HepG2 (cell line): Measurements from ENCODE around the gene RAMP3. TPM values are rescaled to one million over a fixed set of nuclear protein-coding genes. Genes with fewer than 3 reads are reported as not detected.

Source experiments
- EP300 ChIP-seq, 3 experiments: sonication (generic) in 1 of 3; formaldehyde crosslinking in 1 of 3; IDR thresholded peaks; 2 replicates each; pipeline versions ENCODE4 v1.5.1 to v1.6.1; 2011 to 2020; ENCODE audit warnings: low read depth in 2 of 3, low read length in 2 of 3, borderline replicate concordance in 1 of 3, improper control_type of control experiment in 1 of 3, mild to moderate bottlenecking in 1 of 3, missing genetic modification reagents in 1 of 3, moderate library complexity in 1 of 3
- ESRRA ChIP-seq: sonication (generic); formaldehyde crosslinking; IDR thresholded peaks from 2 replicates; pipeline ENCODE4 v1.5.1; 2020; ENCODE audit warnings: mild to moderate bottlenecking, low read depth, missing genetic modification reagents
- FOSL2 ChIP-seq: sonication (generic); formaldehyde crosslinking; IDR thresholded peaks from 2 replicates; pipeline ENCODE4 v1.4.0; 2020; ENCODE audit warnings: missing genetic modification reagents
- FOXO1 ChIP-seq: sonication (generic); formaldehyde crosslinking; IDR thresholded peaks from 2 replicates; pipeline ENCODE4 v1.4.0; 2020; ENCODE audit warnings: missing genetic modification reagents
- KDM4B ChIP-seq: sonication (generic); formaldehyde crosslinking; IDR thresholded peaks from 2 replicates; pipeline ENCODE4 v1.4.0; 2020; ENCODE audit warnings: missing genetic modification reagents
- RXRA ChIP-seq: sonication (generic); formaldehyde crosslinking; IDR thresholded peaks from 2 replicates; pipeline ENCODE4 v1.5.1; 2020; ENCODE audit warnings: missing genetic modification reagents
- ZFAT ChIP-seq: sonication (generic); formaldehyde crosslinking; conservative IDR thresholded peaks from 2 replicates; pipeline ENCODE4 v1.8.1; 2023; ENCODE audit warnings: missing genetic modification reagents, inconsistent platforms
- ZNF101 ChIP-seq: sonication (generic); formaldehyde crosslinking; IDR thresholded peaks from 2 replicates; pipeline ENCODE4 v1.4.0; 2020; ENCODE audit warnings: mild to moderate bottlenecking, low read depth, missing genetic modification reagents, borderline replicate concordance
- ZNF446 ChIP-seq: sonication (generic); formaldehyde crosslinking; IDR thresholded peaks from 2 replicates; pipeline ENCODE4 v1.5.0; 2020; ENCODE audit warnings: mild to moderate bottlenecking, missing genetic modification reagents
- ZNF577 ChIP-seq: sonication (generic); formaldehyde crosslinking; IDR thresholded peaks from 2 replicates; pipeline ENCODE4 v1.4.0; 2020; ENCODE audit warnings: mild to moderate bottlenecking, low read depth, missing genetic modification reagents, borderline replicate concordance
- ZNF720 ChIP-seq: sonication (generic); formaldehyde crosslinking; IDR thresholded peaks from 2 replicates; pipeline ENCODE4 v1.4.0; 2020; ENCODE audit warnings: missing genetic modification reagents
- ZNF816 ChIP-seq: sonication (generic); formaldehyde crosslinking; IDR thresholded peaks from 2 replicates; pipeline ENCODE4 v1.8.0; 2022; ENCODE audit warnings: missing genetic modification reagents, mild to moderate bottlenecking, borderline replicate concordance
- polyA plus RNA-seq, 8 experiments: library from polyadenylated mRNA; depleted of rRNA in 3 of 8; stranded (reverse) in 7 of 8; unstranded in 1 of 8; fragments of >200 nt; fragmentation: Illumina TruSeq in 4 of 8; extraction: Trizol in 4 of 8; gene quantifications; 2 replicates each; pipeline versions ENCODE4 v1.2.1 to v1.2.3, GENCODE V29; 2011 to 2016; ENCODE audit warnings: low read depth in 4 of 8, missing spikeins in 1 of 8, mixed read lengths in 1 of 8; ENCODE audit not compliant: insufficient read depth in 1 of 8
- total RNA-seq, 5 experiments: library from RNA; depleted of rRNA; stranded (reverse); fragments of >200 nt; fragmentation: Illumina TruSeq; extraction: Trizol; gene quantifications; 2 replicates each; pipeline ENCODE4 v1.2.3, GENCODE V29; 2016; ENCODE audit warnings: low read depth in 1 of 5
- TF ChIP-seq, protein P1 (sequence below): sonication (generic); formaldehyde crosslinking; IDR thresholded peaks from 2 replicates; pipeline ENCODE4 v1.9.0; 2021; ENCODE audit warnings: missing genetic modification reagents, mild to moderate bottlenecking, borderline replicate concordance
- TF ChIP-seq, protein P2 (sequence below): sonication (generic); formaldehyde crosslinking; IDR thresholded peaks from 2 replicates; pipeline ENCODE4 v1.4.0; 2020; ENCODE audit warnings: missing genetic modification reagents, borderline replicate concordance
- TF ChIP-seq, protein P3 (sequence below): sonication (generic); formaldehyde crosslinking; IDR thresholded peaks from 2 replicates; pipeline ENCODE4 v1.5.1; 2020; ENCODE audit warnings: missing genetic modification reagents, mild to moderate bottlenecking, borderline replicate concordance
- TF ChIP-seq, protein P4 (sequence below), 2 experiments: IDR thresholded peaks; 2 replicates each; pipeline ENCODE4 v1.6.1; 2011 to 2012; ENCODE audit warnings: low read length in 2 of 2, borderline replicate concordance in 1 of 2, low read depth in 1 of 2, mild to moderate bottlenecking in 1 of 2, moderate library complexity in 1 of 2

Gene RAMP3
- total and polyA plus RNA-seq, 2 of the 13 experiments (the other 11 are each of a cell fraction or from before 2014, with no cell fraction given), result not detected

DNA sequence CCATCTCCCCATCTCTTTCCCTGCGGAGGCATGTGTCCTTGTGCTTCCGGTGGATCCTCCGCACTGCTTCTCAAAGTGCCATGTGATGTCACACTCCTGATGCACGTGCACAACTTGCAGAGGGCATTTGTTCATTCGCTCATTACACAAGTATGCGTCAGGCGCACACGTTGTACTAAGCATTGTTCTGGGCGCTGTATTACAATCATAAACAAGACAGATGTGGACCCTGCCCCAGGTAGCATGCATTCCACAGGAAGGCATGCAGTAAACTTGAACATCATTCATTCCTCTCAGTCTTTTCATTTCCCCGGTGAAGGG is 9.0 kb upstream of the RAMP3 start (continued):
- TF ChIP-seq, protein P1, sequence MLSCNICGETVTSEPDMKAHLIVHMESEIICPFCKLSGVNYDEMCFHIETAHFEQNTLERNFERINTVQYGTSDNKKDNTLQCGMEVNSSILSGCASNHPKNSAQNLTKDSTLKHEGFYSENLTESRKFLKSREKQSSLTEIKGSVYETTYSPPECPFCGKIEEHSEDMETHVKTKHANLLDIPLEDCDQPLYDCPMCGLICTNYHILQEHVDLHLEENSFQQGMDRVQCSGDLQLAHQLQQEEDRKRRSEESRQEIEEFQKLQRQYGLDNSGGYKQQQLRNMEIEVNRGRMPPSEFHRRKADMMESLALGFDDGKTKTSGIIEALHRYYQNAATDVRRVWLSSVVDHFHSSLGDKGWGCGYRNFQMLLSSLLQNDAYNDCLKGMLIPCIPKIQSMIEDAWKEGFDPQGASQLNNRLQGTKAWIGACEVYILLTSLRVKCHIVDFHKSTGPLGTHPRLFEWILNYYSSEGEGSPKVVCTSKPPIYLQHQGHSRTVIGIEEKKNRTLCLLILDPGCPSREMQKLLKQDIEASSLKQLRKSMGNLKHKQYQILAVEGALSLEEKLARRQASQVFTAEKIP (CRISPR knock-in tag), result no peak
- no peak for TF ChIP-seq ESRRA (CRISPR knock-in tag)
- no peak for TF ChIP-seq ZNF577 (CRISPR knock-in tag)
- no peak for TF ChIP-seq FOSL2 (CRISPR knock-in tag)
- TF ChIP-seq ZNF101 (CRISPR knock-in tag), result no peak
- TF ChIP-seq, protein P2, sequence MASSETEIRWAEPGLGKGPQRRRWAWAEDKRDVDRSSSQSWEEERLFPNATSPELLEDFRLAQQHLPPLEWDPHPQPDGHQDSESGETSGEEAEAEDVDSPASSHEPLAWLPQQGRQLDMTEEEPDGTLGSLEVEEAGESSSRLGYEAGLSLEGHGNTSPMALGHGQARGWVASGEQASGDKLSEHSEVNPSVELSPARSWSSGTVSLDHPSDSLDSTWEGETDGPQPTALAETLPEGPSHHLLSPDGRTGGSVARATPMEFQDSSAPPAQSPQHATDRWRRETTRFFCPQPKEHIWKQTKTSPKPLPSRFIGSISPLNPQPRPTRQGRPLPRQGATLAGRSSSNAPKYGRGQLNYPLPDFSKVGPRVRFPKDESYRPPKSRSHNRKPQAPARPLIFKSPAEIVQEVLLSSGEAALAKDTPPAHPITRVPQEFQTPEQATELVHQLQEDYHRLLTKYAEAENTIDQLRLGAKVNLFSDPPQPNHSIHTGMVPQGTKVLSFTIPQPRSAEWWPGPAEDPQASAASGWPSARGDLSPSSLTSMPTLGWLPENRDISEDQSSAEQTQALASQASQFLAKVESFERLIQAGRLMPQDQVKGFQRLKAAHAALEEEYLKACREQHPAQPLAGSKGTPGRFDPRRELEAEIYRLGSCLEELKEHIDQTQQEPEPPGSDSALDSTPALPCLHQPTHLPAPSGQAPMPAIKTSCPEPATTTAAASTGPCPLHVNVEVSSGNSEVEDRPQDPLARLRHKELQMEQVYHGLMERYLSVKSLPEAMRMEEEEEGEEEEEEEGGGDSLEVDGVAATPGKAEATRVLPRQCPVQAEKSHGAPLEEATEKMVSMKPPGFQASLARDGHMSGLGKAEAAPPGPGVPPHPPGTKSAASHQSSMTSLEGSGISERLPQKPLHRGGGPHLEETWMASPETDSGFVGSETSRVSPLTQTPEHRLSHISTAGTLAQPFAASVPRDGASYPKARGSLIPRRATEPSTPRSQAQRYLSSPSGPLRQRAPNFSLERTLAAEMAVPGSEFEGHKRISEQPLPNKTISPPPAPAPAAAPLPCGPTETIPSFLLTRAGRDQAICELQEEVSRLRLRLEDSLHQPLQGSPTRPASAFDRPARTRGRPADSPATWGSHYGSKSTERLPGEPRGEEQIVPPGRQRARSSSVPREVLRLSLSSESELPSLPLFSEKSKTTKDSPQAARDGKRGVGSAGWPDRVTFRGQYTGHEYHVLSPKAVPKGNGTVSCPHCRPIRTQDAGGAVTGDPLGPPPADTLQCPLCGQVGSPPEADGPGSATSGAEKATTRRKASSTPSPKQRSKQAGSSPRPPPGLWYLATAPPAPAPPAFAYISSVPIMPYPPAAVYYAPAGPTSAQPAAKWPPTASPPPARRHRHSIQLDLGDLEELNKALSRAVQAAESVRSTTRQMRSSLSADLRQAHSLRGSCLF (CRISPR knock-in tag), result no peak
- TF ChIP-seq, protein P3, sequence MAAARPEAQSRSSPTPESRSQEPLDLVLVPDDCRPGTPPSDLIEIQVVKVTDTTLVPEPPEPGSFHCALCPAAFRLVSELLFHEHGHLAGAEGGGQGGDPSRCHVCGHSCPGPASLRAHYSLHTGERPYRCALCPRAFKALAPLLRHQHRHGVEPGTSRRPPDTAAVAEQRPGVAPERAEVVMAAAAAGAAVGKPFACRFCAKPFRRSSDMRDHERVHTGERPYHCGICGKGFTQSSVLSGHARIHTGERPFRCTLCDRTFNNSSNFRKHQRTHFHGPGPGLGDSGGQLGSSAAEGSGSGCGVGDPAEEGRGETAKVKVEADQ (CRISPR knock-in tag), result no peak
- TF ChIP-seq FOXO1 (CRISPR knock-in tag), result no peak
- no peak for TF ChIP-seq ZFAT (CRISPR knock-in tag)
- TF ChIP-seq RXRA (CRISPR knock-in tag), result 0 out of 2 replicates have a peak, but pooled peaks have one; percentile 4
- no peak for TF ChIP-seq EP300 (IDR thresholded peaks at IDR 0.05; ENCODE audit: low read depth in 2 of 2, low read length in 2 of 2)
- TF ChIP-seq EP300 (CRISPR knock-in tag; IDR thresholded peaks at IDR 0.05; ENCODE audit: borderline replicate concordance), result no peak
- TF ChIP-seq ZNF720 (CRISPR knock-in tag), result no peak
- TF ChIP-seq, protein P4, sequence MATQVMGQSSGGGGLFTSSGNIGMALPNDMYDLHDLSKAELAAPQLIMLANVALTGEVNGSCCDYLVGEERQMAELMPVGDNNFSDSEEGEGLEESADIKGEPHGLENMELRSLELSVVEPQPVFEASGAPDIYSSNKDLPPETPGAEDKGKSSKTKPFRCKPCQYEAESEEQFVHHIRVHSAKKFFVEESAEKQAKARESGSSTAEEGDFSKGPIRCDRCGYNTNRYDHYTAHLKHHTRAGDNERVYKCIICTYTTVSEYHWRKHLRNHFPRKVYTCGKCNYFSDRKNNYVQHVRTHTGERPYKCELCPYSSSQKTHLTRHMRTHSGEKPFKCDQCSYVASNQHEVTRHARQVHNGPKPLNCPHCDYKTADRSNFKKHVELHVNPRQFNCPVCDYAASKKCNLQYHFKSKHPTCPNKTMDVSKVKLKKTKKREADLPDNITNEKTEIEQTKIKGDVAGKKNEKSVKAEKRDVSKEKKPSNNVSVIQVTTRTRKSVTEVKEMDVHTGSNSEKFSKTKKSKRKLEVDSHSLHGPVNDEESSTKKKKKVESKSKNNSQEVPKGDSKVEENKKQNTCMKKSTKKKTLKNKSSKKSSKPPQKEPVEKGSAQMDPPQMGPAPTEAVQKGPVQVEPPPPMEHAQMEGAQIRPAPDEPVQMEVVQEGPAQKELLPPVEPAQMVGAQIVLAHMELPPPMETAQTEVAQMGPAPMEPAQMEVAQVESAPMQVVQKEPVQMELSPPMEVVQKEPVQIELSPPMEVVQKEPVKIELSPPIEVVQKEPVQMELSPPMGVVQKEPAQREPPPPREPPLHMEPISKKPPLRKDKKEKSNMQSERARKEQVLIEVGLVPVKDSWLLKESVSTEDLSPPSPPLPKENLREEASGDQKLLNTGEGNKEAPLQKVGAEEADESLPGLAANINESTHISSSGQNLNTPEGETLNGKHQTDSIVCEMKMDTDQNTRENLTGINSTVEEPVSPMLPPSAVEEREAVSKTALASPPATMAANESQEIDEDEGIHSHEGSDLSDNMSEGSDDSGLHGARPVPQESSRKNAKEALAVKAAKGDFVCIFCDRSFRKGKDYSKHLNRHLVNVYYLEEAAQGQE (IDR thresholded peaks at IDR 0.05; ENCODE audit: borderline replicate concordance in 1 of 2, low read depth in 1 of 2, low read length in 2 of 2), result no peak
- no peak for TF ChIP-seq ZNF446 (CRISPR knock-in tag)
- no peak for TF ChIP-seq KDM4B (CRISPR knock-in tag)
- no peak for TF ChIP-seq ZNF816 (CRISPR knock-in tag)
